Ovary (tissue), 9 donors: ENCODE measurements around the gene SLC16A3. TPM values are rescaled to one million over a fixed set of nuclear protein-coding genes. Genes with fewer than 3 reads are reported as not detected.
A peak's percentile ranks its signal among the peaks of the same experiment; 100 is the strongest.

ENCODE experiments used
- DNase-seq, 5 donors: peaks; one replicate each; pipeline ENCODE4 v3.0.0-alpha.2; 2019 to 2020
- H3K27ac ChIP-seq, 2 donors: fragments of 200-600 bp; one replicate each; pipeline versions ENCODE4 v1.5.1 to v1.8.0; 2019 to 2022
- H3K27me3 ChIP-seq: fragments of 200-600 bp; one replicate; pipeline ENCODE4 v1.8.0; 2022
- H3K36me3 ChIP-seq: fragments of 200-600 bp; sonication (generic); one replicate; pipeline ENCODE4 v1.5.1; 2019
- H3K4me1 ChIP-seq: one replicate; pipeline ENCODE4 v1.8.1; 2013; ENCODE audit warnings: mild to moderate bottlenecking, moderate library complexity; ENCODE audit not compliant: insufficient read depth
- H3K4me3 ChIP-seq: fragments of 200-600 bp; sonication (generic); one replicate; pipeline ENCODE4 v1.5.1; 2017
- H3K9me3 ChIP-seq, 2 donors: fragments of 200-600 bp in 1 of 2; sonication (generic) in 1 of 2; one replicate each; pipeline versions ENCODE4 v1.5.1 to v1.8.1; 2013 to 2019; ENCODE audit warnings: mild to moderate bottlenecking in 1 of 2, moderate library complexity in 1 of 2
- EP300 ChIP-seq: sonication (generic); formaldehyde crosslinking; IDR thresholded peaks from one replicate; pipeline ENCODE4 v1.6.1; 2017; ENCODE audit warnings: antibody characterized with exemption
- POLR2A ChIP-seq: fragments of 450-650 bp; IDR thresholded peaks from one replicate; pipeline ENCODE4 v1.6.1; 2017; ENCODE audit warnings: antibody characterized with exemption, mild to moderate bottlenecking, moderate library complexity
- WGBS, 3 donors: extraction: QIAGEN DNeasy Blood & Tissue Kit in 1 of 3; methylation state at CpG; one replicate each; pipeline versions ENCODE4 v1.1.5 to v1.1.7; 2013 to 2017; 5-methylcytosine and 5-hydroxymethylcytosine counted together
- intact Hi-C, 4 donors: fragments of 100-400 bp; cut with DNase I; formaldehyde crosslinking; loops; one replicate each; pipeline versions ENCODE4 v1.11.0 to v1.15.1; 2022 to 2023
- polyA plus RNA-seq, 2 donors: library from polyadenylated mRNA; stranded (reverse); fragments of 200-250 nt in 1 of 2; fragments of 350-450 nt in 1 of 2; fragmentation: Illumina TruSeq in 1 of 2; extraction: RNeasy Lipid Tissue Mini Kit (QIAGEN cat#74804) in 1 of 2; gene quantifications; one replicate each; pipeline ENCODE4 v1.2.3, GENCODE V29; 2013 to 2014
- total RNA-seq, 7 donors: library from RNA; depleted of rRNA in 2 of 7; stranded (reverse); fragments of >200 nt in 2 of 7; fragmentation: NEBNext Ultra II Directional in 3 of 7; extraction: Animal tissue kit (Norgen Biotek cat#: 25700) in 3 of 7; gene quantifications; one replicate each; pipeline versions ENCODE4 v1.1.0 to v1.2.4, GENCODE V29; 2016 to 2023
- TF ChIP-seq, protein P1 (sequence below), 3 donors: fragments of 450-650 bp in 2 of 3; fragments of 200-600 bp in 1 of 3; IDR thresholded peaks; one replicate each; pipeline versions ENCODE4 v1.5.1 to v1.8.0; 2016 to 2022; ENCODE audit warnings: antibody characterized with exemption in 3 of 3, mild to moderate bottlenecking in 1 of 3
- donor health status: DM: no; HTN: no; CAD: no; lungs with moderate emphysema.
- donor health status: DM: no; HTN: no; CAD: no.
- donor health status: Bipolar disorder and iron deficiency.
- donor health status: DM: yes; HTN: yes; CAD: no.
- donor health status: DM: no; HTN: no; CAD: no.
- donor health status: DM: yes; HTN: yes; CAD: no.

SLC16A3 gene
- total and polyA plus RNA-seq, 9 donors = 3.5 to 23.2 (median 15.8) TPM

DNA sequence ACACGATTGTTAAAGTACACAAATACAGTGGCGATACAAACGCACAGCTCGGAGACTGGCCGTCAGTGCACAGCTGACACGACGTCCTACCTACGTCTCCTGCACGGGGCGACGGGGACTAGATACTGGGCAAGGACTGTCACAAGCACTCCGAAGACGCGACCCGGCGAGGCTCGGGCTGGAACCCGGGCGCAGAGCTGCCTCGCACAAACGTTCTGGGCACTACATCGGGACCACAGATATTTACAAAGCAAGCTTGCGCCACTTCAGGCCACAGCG lies 13.8 kb downstream of the SLC16A3 start:
- H3K9me3 ChIP-seq = no peaks in the 10 kb centered on the region
- H3K27ac ChIP-seq = peak overlapping the region in 1 of 2 donors; percentile 67
- H3K4me3 ChIP-seq = no peak overlapping the region
- no peaks in the 10 kb centered on the region for H3K36me3 ChIP-seq
- peaks cover 61% of the 10 kb centered on the region for H3K4me1 ChIP-seq
- H3K27me3 ChIP-seq = no peaks in the 10 kb centered on the region
- WGBS, 3 donors = 37 to 50% (median 48%) methylated on average over 24 of the region's 24 CpGs
- TF ChIP-seq POLR2A = no peak
- TF ChIP-seq, protein P1, sequence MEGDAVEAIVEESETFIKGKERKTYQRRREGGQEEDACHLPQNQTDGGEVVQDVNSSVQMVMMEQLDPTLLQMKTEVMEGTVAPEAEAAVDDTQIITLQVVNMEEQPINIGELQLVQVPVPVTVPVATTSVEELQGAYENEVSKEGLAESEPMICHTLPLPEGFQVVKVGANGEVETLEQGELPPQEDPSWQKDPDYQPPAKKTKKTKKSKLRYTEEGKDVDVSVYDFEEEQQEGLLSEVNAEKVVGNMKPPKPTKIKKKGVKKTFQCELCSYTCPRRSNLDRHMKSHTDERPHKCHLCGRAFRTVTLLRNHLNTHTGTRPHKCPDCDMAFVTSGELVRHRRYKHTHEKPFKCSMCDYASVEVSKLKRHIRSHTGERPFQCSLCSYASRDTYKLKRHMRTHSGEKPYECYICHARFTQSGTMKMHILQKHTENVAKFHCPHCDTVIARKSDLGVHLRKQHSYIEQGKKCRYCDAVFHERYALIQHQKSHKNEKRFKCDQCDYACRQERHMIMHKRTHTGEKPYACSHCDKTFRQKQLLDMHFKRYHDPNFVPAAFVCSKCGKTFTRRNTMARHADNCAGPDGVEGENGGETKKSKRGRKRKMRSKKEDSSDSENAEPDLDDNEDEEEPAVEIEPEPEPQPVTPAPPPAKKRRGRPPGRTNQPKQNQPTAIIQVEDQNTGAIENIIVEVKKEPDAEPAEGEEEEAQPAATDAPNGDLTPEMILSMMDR (IDR thresholded peaks at IDR 0.05) = no peak
- no peak for TF ChIP-seq EP300
- intact Hi-C loops = loop anchor here in 2 of 4 donors (2.0 to 10.0 kb wide), 2 partner anchors 24 to 82 kb away; no protein-coding TSS in a partner anchor
- no peak for DNase-seq

DNA sequence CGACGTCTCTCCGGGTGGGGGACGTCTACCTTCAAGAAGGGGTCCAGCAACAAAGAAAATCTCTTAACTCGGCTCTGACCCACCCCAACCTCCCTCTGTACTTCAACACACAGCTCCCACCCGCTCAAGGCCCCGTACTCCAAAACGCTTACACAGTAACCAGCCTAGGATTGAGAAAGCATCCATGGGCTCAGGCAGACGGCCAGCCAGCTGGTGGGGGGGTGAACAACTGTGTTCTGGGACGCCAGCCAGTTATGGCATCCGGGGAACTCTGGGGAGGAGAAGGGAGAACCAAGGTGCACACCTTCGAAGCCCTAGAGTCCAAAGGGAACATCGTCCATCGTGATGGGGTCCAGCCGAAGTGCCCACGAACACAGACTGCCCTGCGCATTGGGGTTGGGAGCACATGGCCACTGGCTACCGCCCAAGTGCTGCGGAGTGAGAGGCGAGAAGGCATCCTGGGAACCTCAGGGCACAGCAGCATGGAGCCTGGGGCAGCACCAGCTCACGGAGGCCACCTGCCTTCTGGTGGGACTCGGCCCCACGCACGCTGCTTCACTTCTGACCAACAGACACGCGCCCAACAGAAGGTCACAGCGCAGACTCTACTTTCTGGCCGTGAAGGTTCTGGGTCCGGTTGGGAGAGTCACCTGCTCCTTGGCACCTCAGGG lies 14.3 kb downstream of the SLC16A3 start:
- Histone ChIP-seq H3K4me3 (no peak overlapping the region), H3K9me3 (no peaks in the 10 kb centered on the region), H3K27ac (peak overlapping the region in 1 of 2 donors; percentile 67), H3K4me1 (peaks cover 56% of the 10 kb centered on the region), H3K36me3 (no peaks in the 10 kb centered on the region), H3K27me3 (no peaks in the 10 kb centered on the region)
- peak; percentile 90 to 96 (median 94) for DNase-seq
- 32 to 54% (median 42%) methylated on average over 26 to 29 of the region's 29 CpGs for WGBS, 3 donors
- TF ChIP-seq POLR2A (peak; percentile 12), EP300 (no peak)
- intact Hi-C loops = loop anchor here in 2 of 4 donors (2.0 to 10.0 kb wide), 2 partner anchors 24 to 82 kb away; no protein-coding TSS in a partner anchor

DNA sequence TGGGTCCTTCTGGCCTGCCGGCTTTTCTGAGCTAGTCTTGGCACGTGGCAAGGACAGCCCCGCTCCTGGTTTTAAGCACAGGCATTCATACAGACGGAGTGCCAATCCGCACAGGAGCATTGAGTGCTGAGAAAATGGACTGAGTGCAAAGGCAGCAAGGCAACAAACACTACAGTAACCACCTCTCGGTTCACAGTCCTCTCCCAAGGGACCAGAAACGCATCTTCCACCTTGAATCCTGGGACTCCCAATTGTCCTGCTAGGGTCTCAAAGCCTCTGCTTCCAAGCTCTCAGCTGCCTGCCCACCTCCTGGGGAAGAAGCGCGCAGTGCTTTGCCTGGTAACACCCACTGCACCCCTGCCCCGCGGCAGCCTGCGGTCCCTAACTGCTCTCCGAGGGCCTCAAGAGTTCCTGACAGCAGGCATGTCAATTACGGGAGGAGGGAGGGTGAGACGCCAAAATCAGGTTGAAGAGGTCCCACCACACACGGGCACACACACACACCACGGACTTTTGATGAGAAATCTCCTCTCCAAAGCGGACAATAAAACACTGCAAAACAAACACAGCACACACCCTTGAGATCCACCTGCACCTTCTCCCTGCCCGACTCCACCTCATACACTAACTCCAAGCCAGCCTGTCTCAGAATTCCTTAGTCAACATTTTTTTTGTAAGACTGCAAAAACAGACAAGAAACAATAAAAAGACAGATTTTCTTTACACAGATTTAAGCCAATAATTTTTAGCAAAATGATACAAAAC lies 15.0 kb downstream of the SLC16A3 start:
- DNase-seq = no peak
- no peak for TF ChIP-seq EP300
- TF ChIP-seq POLR2A = no peak
- TF ChIP-seq, protein P1 (IDR thresholded peaks at IDR 0.05) = no peak
- no peaks in the 10 kb centered on the region for H3K9me3 ChIP-seq
- H3K36me3 ChIP-seq = no peaks in the 10 kb centered on the region
- no peak overlapping the region for H3K4me3 ChIP-seq
- H3K27ac ChIP-seq = no peak overlapping the region
- WGBS, 3 donors = 90% methylated on average over 19 of the region's 19 CpGs
- H3K4me1 ChIP-seq = peaks cover 49% of the 10 kb centered on the region
- intact Hi-C loops = loop anchor here in 2 of 4 donors (2.0 to 10.0 kb wide), 2 partner anchors 23 to 81 kb away; no protein-coding TSS in a partner anchor
- no peaks in the 10 kb centered on the region for H3K27me3 ChIP-seq

DNA sequence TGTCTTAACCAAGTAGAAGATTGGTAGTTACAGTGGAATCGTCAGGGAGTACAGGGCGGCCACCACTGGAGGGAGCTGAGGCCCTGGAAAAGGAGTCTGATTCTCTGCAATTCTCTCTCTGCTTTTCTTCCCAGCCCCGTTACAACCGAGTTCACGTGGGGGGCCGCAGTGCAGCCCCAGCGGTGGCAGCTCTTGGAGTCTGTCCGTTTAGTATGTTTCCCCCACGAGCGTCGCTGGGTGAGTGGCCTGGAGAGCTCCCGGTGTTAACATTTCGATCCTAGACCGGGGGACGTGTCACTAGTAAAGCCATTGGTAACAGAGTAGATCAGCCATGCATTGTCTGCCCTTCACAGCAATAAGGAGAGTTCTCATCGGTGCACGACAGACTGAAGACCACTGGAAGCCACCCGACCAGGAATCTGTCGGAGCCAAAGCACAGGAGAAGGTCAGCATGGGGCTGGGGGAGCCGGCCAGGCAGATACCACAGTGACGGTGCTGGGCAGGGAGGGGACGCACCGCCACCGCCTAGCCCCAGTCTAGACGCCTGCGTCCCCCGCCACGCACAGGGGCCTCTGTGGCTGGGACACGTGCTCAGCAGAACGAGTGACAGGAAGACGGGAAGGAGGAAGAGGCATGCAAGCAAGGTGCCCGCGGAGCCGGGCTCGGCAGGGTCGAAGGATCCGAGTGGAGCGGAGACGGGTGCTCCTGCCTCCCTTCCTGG lies 15.7 kb downstream of the SLC16A3 start:
- H3K36me3 ChIP-seq = no peaks in the 10 kb centered on the region
- no peak overlapping the region for H3K4me3 ChIP-seq
- TF ChIP-seq, protein P1 (IDR thresholded peaks at IDR 0.05) = peak in 1 of 3 donors; percentile 35
- TF ChIP-seq POLR2A = no peak
- 80 to 83% (median 80%) methylated on average over 39 of the region's 39 CpGs for WGBS, 3 donors
- H3K27ac ChIP-seq = peak overlapping the region in 1 of 2 donors; percentile 17
- intact Hi-C loops = loop anchor here in 1 of 4 donors (10.0 kb wide), 1 partner anchor 80 kb away; no protein-coding TSS in a partner anchor
- no peak for DNase-seq
- peaks cover 43% of the 10 kb centered on the region for H3K4me1 ChIP-seq
- no peaks in the 10 kb centered on the region for H3K9me3 ChIP-seq
- no peaks in the 10 kb centered on the region for H3K27me3 ChIP-seq
